Measurements from ENCODE around the gene PNPLA6. TPM values are rescaled to one million over a fixed set of nuclear protein-coding genes. Genes with fewer than 3 reads are reported as not detected.

PNPLA6 gene
- total and polyA plus RNA-seq, 2 of the 13 experiments (the other 11 are each of a cell fraction or from before 2014, with no cell fraction given), result 24.9 to 28.2 TPM

DNA sequence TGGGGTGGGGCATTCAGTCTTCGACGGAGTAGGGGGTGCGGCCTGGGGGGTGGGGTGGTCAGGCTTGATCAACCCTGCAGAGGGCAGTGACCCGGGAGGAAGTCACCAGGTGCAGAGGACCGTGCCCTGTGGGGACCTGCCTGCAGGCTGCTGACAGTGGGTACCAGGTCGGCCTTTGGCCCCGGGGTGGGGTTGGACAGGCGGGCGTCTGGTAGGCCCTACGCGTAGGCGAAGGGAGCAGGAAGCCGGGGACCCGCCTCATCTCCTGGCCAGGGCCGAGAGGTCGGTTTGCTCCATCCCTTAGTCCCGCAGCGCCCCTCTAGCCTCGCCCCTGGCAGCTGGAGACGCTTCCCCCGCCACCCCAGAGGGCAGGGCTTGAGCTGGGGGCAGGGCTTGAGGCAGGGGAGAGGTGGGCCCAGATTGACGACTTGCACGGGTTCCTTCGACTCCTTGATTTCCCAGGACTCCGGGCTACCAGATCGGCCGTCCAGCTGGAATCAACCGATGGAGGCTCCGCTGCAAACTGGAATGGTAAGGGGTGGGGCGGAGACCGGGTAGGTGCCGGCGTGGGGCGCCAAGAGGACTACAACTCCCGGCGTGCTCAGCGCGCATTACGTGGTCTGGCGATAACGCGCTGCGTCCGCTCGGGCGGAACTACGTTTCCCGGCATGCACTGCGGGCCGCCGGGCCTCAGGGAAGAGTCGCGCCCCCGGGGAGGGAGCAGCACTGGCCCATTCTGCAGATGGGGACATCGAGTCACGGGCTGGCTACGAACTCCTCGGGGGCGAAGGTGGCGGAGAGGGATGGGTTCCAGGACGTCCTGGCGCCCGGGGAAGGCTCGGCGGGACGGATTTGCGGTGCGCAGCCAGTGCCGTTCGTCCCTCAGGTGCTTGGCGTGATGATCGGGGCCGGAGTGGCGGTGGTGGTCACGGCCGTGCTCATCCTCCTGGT lies at the start of gene PNPLA6 (continued):
- TF ChIP-seq, protein P1, sequence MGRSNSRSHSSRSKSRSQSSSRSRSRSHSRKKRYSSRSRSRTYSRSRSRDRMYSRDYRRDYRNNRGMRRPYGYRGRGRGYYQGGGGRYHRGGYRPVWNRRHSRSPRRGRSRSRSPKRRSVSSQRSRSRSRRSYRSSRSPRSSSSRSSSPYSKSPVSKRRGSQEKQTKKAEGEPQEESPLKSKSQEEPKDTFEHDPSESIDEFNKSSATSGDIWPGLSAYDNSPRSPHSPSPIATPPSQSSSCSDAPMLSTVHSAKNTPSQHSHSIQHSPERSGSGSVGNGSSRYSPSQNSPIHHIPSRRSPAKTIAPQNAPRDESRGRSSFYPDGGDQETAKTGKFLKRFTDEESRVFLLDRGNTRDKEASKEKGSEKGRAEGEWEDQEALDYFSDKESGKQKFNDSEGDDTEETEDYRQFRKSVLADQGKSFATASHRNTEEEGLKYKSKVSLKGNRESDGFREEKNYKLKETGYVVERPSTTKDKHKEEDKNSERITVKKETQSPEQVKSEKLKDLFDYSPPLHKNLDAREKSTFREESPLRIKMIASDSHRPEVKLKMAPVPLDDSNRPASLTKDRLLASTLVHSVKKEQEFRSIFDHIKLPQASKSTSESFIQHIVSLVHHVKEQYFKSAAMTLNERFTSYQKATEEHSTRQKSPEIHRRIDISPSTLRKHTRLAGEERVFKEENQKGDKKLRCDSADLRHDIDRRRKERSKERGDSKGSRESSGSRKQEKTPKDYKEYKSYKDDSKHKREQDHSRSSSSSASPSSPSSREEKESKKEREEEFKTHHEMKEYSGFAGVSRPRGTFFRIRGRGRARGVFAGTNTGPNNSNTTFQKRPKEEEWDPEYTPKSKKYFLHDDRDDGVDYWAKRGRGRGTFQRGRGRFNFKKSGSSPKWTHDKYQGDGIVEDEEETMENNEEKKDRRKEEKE (IDR thresholded peaks at IDR 0.05), result no peak
- TF ChIP-seq ZNF234 (CRISPR knock-in tag; conservative IDR thresholded peaks at IDR 0.05) (no peak), ZBTB42 (CRISPR knock-in tag; IDR thresholded peaks at IDR 0.05) (no peak), ZNF296 (CRISPR knock-in tag; conservative IDR thresholded peaks at IDR 0.05) (no peak), ZNF562 (CRISPR knock-in tag; IDR thresholded peaks at IDR 0.05; ENCODE audit: borderline replicate concordance) (no peak), ZNF772 (CRISPR knock-in tag; IDR thresholded peaks at IDR 0.05) (peak; percentile 74; the same call in 1 of the 2 replicates), SALL2 (CRISPR knock-in tag; IDR thresholded peaks at IDR 0.05) (peak; percentile 40), AGO1 (IDR thresholded peaks at IDR 0.05; ENCODE audit: low read depth, low read length, poor library complexity, severe bottlenecking) (no peak), ZIK1 (CRISPR knock-in tag; IDR thresholded peaks at IDR 0.05; ENCODE audit: borderline replicate concordance, low read depth) (0 out of 2 replicates have a peak, but pooled peaks have one; percentile 40), MEIS1 (CRISPR knock-in tag; IDR thresholded peaks at IDR 0.05; ENCODE audit: borderline replicate concordance) (0 out of 2 replicates have a peak, but pooled peaks have one; percentile 57), ZFP36L1 (CRISPR knock-in tag; IDR thresholded peaks at IDR 0.05) (no peak), ZNF737 (CRISPR knock-in tag; IDR thresholded peaks at IDR 0.05; ENCODE audit: borderline replicate concordance) (no peak), ZNF350 (CRISPR knock-in tag; IDR thresholded peaks at IDR 0.05; ENCODE audit: borderline replicate concordance, low read depth) (peak; percentile 59; the same call in 1 of the 2 replicates), ZNF207 (IDR thresholded peaks at IDR 0.05; ENCODE audit: borderline replicate concordance) (no peak), ZNF883 (CRISPR knock-in tag; IDR thresholded peaks at IDR 0.05; ENCODE audit: not compliant biosample characterization) (peak; percentile 76), ZBTB8A (CRISPR knock-in tag; IDR thresholded peaks at IDR 0.05; ENCODE audit: borderline replicate concordance, low read depth) (no peak), HOXA3 (CRISPR knock-in tag; IDR thresholded peaks at IDR 0.05) (peak; percentile 95), ONECUT2 (CRISPR knock-in tag; IDR thresholded peaks at IDR 0.05) (no peak), SSRP1 (CRISPR knock-in tag; IDR thresholded peaks at IDR 0.05) (no peak), ZNF121 (CRISPR knock-in tag; IDR thresholded peaks at IDR 0.05) (0 out of 2 replicates have a peak, but pooled peaks have one; percentile 19), PCBP2 (optimal IDR thresholded peaks at IDR 0.05; ENCODE audit: low read depth, low read length, poor library complexity, severe bottlenecking) (no peak), MATR3 (CRISPR knock-in tag; IDR thresholded peaks at IDR 0.05) (no peak), KDM2A (CRISPR knock-in tag; IDR thresholded peaks at IDR 0.05; ENCODE audit: borderline replicate concordance, low read depth) (peak; percentile 98), ZNF256 (CRISPR knock-in tag; conservative IDR thresholded peaks at IDR 0.05) (no peak), TP53 (CRISPR knock-in tag; conservative IDR thresholded peaks at IDR 0.05) (no peak), TARDBP (CRISPR knock-in tag; IDR thresholded peaks at IDR 0.05) (peak; percentile 62; the same call in 1 of the 2 replicates)
- TF ChIP-seq, protein P2, sequence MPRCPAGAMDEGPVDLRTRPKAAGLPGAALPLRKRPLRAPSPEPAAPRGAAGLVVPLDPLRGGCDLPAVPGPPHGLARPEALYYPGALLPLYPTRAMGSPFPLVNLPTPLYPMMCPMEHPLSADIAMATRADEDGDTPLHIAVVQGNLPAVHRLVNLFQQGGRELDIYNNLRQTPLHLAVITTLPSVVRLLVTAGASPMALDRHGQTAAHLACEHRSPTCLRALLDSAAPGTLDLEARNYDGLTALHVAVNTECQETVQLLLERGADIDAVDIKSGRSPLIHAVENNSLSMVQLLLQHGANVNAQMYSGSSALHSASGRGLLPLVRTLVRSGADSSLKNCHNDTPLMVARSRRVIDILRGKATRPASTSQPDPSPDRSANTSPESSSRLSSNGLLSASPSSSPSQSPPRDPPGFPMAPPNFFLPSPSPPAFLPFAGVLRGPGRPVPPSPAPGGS (CRISPR knock-in tag; IDR thresholded peaks at IDR 0.05), result no peak; the same call in none of the 2 replicates

Data from HepG2 (cell line).